Brain microvascular endothelial cell (primary cell): Measurements from ENCODE around the gene FRMD4B.

ENCODE experiments used
- DNase-seq: peaks from one replicate; pipeline ENCODE4 v3.0.0-alpha.2; 2020
- H3K27ac ChIP-seq: fragments of 250-450 bp; sonication (Bioruptor Pico); 2 replicates; pipeline ENCODE4 v1.5.1; 2020; ENCODE audit warnings: mild to moderate bottlenecking, moderate library complexity
- H3K27me3 ChIP-seq: fragments of 250-450 bp; sonication (Bioruptor Pico); replicated peaks from 2 replicates; pipeline ENCODE4 v1.5.1; 2020; ENCODE audit warnings: mild to moderate bottlenecking
- H3K36me3 ChIP-seq: fragments of 250-450 bp; sonication (Bioruptor Pico); replicated peaks from 2 replicates; pipeline ENCODE4 v1.5.1; 2020; ENCODE audit warnings: mild to moderate bottlenecking
- H3K4me3 ChIP-seq: 2 replicates; pipeline ENCODE4 v1.5.1; 2011; ENCODE audit warnings: low read depth, mild to moderate bottlenecking, control low read depth, low read length, moderate library complexity
- CTCF ChIP-seq: IDR thresholded peaks from 2 replicates; pipeline ENCODE4 v1.5.1; 2011; ENCODE audit warnings: low read depth, mild to moderate bottlenecking, moderate library complexity, low read length, control low read depth, inconsistent platforms; ENCODE audit errors: missing control alignments
- in situ Hi-C: cut with HindIII; loops from 2 replicates; pipeline ENCODE4 v1.10.0; 2017; ENCODE audit warnings: low sequenced_read_pairs, low pct_ligation_motif_present

Gene FRMD4B

GRCh38 chr3:69389520-69390248, 3.8 kb upstream of the FRMD4B start:
- no peak for TF ChIP-seq CTCF
- in situ Hi-C loops = no loop called here
- DNase-seq = no peak
- Histone ChIP-seq H3K27ac (no peak overlapping the region), H3K4me3 (no peak overlapping the region), H3K36me3 (no peaks in the 10 kb centered on the region), H3K27me3 (no peaks in the 10 kb centered on the region)

GRCh38 chr3:69388241-69388640, 2.4 kb upstream of the FRMD4B start:
- H3K36me3 ChIP-seq = no peaks in the 10 kb centered on the region
- TF ChIP-seq CTCF = no peak
- in situ Hi-C loops = no loop called here
- no peak for DNase-seq
- no peak overlapping the region for H3K27ac ChIP-seq
- no peaks in the 10 kb centered on the region for H3K27me3 ChIP-seq
- H3K4me3 ChIP-seq = no peak overlapping the region

- H3K36me3 ChIP-seq = no peaks in the 10 kb centered on the region
Measured at GRCh38 chr3:69386556-69387385, 883 bp upstream of the FRMD4B start.

GRCh38 chr3:69385123-69385722, 665 bp downstream of the FRMD4B start:
- DNase-seq = no peak
- Histone ChIP-seq H3K4me3 (peak overlapping the region; percentile 54), H3K36me3 (no peaks in the 10 kb centered on the region), H3K27me3 (no peaks in the 10 kb centered on the region), H3K27ac (no peak overlapping the region)
- in situ Hi-C loops = no loop called here
- no peak for TF ChIP-seq CTCF

More at GRCh38 chr3:69386556-69387385, 883 bp upstream of the FRMD4B start:
- no peaks in the 10 kb centered on the region for H3K27me3 ChIP-seq
- no peak for TF ChIP-seq CTCF
- in situ Hi-C loops = no loop called here
- peak overlapping the region; percentile 54 for H3K4me3 ChIP-seq
- DNase-seq = no peak
- no peak overlapping the region for H3K27ac ChIP-seq

- no peak for DNase-seq
- Histone ChIP-seq H3K36me3 (no peaks in the 10 kb centered on the region), H3K4me3 (no peak overlapping the region), H3K27ac (no peak overlapping the region), H3K27me3 (no peaks in the 10 kb centered on the region)
- no peak for TF ChIP-seq CTCF
- in situ Hi-C loops = no loop called here
Measured at GRCh38 chr3:69384326-69384725, 1.6 kb downstream of the FRMD4B start.
